NOMO-1 treated with DMSO at 0.1 percent for 48 hours (cell line): ENCODE data around the gene ZNF296.
A peak's percentile ranks its signal among the peaks of the same experiment; 100 is the strongest.

Source experiments
- DNase-seq: peaks from one replicate; lab custom pipeline; 2025; ENCODE audit not compliant: unreplicated experiment; lab: John Stamatoyannopoulos, UW

Gene ZNF296

DNA sequence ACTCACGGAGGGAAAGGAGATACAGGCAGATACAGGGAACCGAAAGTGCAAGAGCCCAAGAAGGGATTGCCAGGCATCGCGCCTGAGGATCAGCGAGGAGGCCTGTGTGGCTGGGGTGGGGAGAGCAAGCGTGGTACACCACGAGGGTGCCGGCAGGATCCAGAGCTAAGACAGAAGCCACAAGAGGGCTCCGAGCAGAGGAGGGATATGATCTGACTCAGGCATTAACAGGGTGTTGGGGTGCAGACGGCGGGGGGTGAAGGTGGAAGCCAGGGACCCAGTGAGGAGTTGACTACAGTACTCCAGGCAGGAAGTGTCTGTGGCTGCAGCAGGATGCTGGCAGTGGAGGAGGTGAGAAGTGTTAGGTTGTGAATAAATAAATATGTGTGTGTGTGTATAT, 11.3 kb upstream of the ZNF296 start:
- DNase-seq = no peak

- no peak for DNase-seq
Observed at GRCh38 chr19:45086480-45086879, 10.2 kb upstream of the ZNF296 start.

DNA sequence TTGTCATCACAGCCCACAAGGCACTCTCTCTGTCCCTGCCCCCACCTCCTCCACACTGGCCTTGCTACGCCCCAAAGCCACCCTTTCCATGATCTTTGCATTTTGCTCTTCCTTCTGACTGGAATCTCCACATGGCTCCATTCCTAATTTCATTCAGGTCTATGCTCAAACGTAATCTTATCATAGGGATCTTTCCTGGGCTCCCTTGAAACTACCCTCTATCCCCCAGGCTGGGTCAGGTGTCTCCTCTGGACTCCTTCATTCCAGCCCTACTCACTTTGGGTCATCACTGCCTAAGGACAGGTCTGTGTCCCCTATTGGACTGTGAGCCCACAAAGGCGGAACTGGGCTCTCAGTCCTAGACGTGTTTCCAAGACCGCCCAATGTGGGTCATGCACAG, 5.9 kb upstream of the ZNF296 start:
- DNase-seq = no peak

GRCh38 chr19:45079911-45080370, 3.7 kb upstream of the ZNF296 start:
- no peak for DNase-seq

GRCh38 chr19:45079063-45079910, 3.0 kb upstream of the ZNF296 start, which contains the start of gene GEMIN7:
Gene GEMIN7 (plus strand): TSS chr19:45079260. CDS start chr19:45090115, 10,855 bp downstream.
- peak; percentile 75 for DNase-seq

DNA sequence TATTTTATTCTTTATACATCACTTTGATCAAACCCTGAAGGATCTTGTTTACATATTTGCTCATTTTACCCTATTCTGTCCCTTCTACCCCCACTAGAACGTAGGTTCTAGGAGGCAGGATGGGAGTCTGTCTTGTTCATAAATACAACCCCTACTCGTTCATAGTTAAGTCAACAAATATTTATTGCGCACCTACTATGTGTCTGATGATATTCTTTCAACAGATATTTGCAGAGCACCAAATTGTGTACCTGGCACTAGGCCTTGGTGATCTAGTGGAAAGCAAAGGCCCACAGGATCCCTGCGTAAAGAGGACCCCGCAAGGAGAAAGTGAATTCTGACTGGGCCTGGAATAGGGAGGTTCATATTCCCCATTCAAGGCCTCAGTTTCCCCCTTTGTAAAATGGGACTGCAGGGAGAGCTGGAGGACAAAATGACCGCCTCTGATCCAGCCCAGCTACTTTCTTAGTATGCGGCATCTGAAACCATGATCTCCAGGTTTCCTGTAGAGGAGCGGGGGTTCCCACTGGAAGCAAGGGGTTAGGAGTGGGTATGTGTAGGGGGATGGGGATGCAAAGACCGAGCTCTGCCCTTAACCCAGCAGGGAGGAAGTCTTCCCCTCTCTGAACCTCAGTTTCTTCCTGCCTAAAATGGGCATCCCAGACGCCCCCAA, 2.2 kb upstream of the ZNF296 start:
- no peak for DNase-seq

DNA sequence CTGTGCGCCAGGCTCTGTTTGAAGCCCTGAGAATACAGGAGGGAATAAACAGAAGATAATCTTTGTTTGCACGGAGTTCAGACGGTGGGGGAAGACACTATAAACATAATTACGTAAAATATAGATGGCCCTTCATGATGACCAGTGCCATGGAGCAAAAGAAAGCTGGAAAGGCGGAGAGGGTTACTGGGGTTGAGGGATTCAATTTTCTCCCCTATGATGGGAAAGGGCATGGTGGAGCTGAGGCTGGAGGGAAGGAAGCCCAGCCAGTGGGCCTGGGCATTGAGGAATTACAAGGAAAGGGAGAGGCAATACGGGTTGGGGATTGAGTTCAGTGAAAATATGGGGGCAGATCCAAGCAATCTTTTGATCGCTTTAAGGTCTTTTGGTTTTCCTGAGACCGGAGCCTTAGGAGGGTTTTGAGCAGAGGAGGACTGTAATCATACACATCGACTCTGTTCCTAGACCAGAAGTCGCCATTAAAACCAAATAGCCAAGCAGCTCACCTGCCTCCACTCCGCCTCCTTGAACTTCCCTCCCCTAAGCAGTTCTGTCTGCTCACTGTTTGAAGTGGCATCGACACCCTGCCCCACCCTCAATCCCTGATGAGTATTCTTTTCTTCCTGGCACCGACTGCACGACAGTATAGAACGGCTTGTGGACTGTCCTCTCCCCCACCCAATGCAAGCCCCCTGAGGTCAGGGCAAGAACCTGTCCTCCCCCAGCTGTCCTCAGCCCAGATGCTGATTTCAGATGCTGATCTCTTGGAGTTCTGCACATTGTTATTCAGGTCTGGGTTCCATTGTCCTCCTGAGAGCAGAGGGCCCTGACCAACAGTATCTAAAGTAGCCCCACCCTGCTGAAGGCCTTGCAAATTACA, 813 bp upstream of the ZNF296 start:
- DNase-seq = no peak

GRCh38 chr19:45075301-45076028, 813 bp downstream of the ZNF296 start:
- DNase-seq = peak; percentile 97

- no peak for DNase-seq
Observed at GRCh38 chr19:45074744-45075300, 1.5 kb downstream of the ZNF296 start.

- no peak for DNase-seq
Observed at GRCh38 chr19:45071969-45072790, 4.1 kb downstream of the ZNF296 start.

- no peak for DNase-seq
Observed at GRCh38 chr19:45071545-45071938, 4.7 kb downstream of the ZNF296 start.

- no peak for DNase-seq
Observed at GRCh38 chr19:45070861-45071544, 5.3 kb downstream of the ZNF296 start.

DNA sequence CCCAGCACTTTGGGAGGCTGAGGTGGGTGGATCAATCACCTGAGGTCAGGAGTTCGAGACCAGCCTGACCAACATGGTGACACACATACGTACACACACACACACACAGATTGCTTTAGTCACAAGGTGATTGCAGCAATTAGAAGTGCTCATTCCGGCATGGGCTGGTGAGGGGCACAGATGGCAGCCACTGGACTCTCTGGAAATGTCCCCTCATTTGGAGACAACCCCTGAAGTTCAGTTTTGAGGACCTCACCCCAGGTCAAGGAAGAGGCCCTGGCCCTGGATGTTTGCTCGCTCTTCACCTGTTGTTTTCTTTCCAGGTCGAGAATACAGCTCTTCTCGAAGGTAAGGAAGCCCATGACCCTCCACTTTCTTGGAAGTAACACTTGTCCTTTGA, 6.1 kb downstream of the ZNF296 start:
- no peak for DNase-seq

DNA sequence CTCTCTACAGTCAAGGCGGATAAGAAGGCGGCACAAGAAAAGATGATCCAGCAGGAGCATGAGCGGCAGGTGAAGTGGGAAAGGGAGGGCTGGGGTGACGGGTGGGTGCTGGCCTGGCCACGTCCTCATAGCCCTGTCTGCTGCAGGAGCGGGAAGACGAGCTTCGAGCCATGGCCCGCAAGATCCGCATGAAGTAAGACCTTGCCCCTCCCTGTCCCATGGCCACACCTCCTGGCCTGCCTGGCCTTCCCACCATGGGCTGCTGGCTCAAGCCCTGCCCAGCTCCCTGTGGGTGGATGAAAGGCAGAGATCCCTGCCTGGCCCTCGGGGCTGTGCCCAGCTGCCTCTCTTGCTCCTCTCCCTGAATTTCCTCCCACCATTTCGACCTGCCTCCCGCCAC, 7.2 kb downstream of the ZNF296 start:
- DNase-seq = no peak

DNA sequence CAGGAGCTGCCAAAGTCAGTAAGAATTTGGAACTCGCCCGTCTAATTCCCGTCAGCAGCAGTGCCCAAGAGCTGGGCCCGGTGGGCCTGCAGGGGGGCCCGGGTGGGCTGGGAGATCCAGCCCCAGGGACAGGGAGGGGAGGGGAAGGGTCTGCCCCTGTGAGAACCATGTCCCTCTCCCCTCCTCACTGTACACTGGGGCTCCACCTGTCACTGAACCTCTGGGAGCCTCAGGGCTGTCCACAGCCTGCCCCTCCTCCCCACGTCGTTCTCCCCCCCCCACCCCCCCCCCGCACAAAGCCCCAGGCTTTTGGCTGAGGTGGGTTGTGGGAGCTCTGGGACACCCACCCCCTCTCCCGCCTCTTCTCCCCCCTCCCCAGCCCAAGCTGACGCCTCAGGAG, 8.2 kb downstream of the ZNF296 start:
- no peak for DNase-seq

DNA sequence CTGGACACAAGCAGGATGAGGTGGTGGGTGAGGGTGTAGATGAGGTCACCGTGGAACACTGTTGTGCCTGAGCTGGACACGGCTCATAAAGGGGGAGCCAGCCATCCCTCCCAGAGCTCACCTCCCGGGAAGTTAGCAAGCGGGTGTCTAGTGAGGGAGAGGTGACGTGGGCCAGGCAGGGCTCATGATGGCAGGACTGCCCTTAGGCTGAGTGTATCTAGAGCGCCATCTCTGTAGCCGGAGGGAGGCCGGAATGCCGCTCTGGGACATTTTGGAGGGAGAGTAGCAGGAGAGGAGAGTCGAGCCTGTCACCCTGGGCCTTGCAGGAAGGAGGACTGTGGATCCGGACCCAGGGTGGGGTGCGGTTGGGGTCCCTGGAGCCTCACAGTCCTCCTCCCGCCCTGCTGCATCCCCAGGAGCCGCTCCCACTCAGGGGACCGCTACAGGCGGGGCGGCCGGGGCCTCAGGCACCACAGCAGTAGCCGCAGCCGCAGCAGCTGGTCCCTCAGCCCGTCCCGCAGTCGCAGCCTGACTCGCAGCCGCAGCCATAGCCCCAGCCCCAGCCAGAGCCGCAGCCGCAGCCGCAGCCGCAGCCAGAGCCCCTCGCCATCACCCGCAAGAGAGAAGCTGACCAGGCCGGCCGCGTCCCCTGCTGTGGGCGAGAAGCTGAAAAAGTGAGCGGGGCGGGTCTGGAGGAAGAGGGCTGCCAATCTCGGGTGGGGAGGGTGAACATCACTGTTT, 9.2 kb downstream of the ZNF296 start:
- DNase-seq = no peak

- no peak for DNase-seq
Observed at GRCh38 chr19:45063851-45064801, 12.2 kb downstream of the ZNF296 start.
